Gastroesophageal sphincter (tissue), 4 donors: ENCODE measurements around the gene LORICRIN. TPM values are rescaled to one million over a fixed set of nuclear protein-coding genes. Genes with fewer than 3 reads are reported as not detected.

Source experiments
- ATAC-seq: fragments of 150-250 bp; one replicate; pipeline ENCODE4 v1.9.1; 2016; ENCODE audit warnings: mild to moderate bottlenecking, moderate library complexity
- H3K27ac ChIP-seq, 4 donors: fragments of 200-600 bp; sonication (generic) in 3 of 4; 1 replicate in 3 of 4; 2 replicates in 1 of 4; pipeline ENCODE4 v1.5.1; 2016 to 2019
- H3K27me3 ChIP-seq: fragments of 200-600 bp; sonication (generic); one replicate; pipeline ENCODE4 v1.5.1; 2019
- H3K36me3 ChIP-seq, 2 donors: fragments of 200-600 bp; sonication (generic); one replicate each; pipeline ENCODE4 v1.5.1; 2019; ENCODE audit warnings: control low read depth in 1 of 2
- H3K4me1 ChIP-seq, 3 donors: fragments of 200-600 bp; sonication (generic); 1 replicate in 2 of 3; 2 replicates in 1 of 3; pipeline ENCODE4 v1.5.1; 2016 to 2019; ENCODE audit warnings: control low read depth in 2 of 3
- H3K4me3 ChIP-seq, 2 donors: fragments of 200-600 bp; sonication (generic); one replicate each; pipeline ENCODE4 v1.5.1; 2019; ENCODE audit warnings: mild to moderate bottlenecking in 1 of 2, moderate library complexity in 1 of 2
- H3K9me3 ChIP-seq, 3 donors: fragments of 200-600 bp; sonication (generic); one replicate each; pipeline ENCODE4 v1.5.1; 2017 to 2019; ENCODE audit warnings: control low read depth in 2 of 3
- EP300 ChIP-seq: sonication (generic); formaldehyde crosslinking; IDR thresholded peaks from one replicate; pipeline ENCODE4 v1.6.1; 2017; ENCODE audit warnings: antibody characterized with exemption, mild to moderate bottlenecking
- POLR2A ChIP-seq, 2 donors: fragments of 450-650 bp; IDR thresholded peaks; one replicate each; pipeline ENCODE4 v1.6.1; 2017; ENCODE audit warnings: antibody characterized with exemption in 2 of 2, mild to moderate bottlenecking in 2 of 2, moderate library complexity in 1 of 2
- POLR2AphosphoS5 ChIP-seq: sonication (generic); formaldehyde crosslinking; IDR thresholded peaks from one replicate; pipeline ENCODE4 v1.6.1; 2017; ENCODE audit warnings: antibody characterized with exemption
- WGBS, 2 donors: methylation state at CpG; one replicate each; pipeline ENCODE4 v1.1.5; 2018; ENCODE audit warnings: low coverage in 1 of 2; 5-methylcytosine and 5-hydroxymethylcytosine counted together
- total RNA-seq, 4 donors: library from RNA; depleted of rRNA; stranded (reverse); fragments of >200 nt; gene quantifications; one replicate each; pipeline ENCODE4 v1.1.0, GENCODE V29; 2016
- TF ChIP-seq, protein P1 (sequence below), 4 experiments: fragments of 200-600 bp in 2 of 4; fragments of 450-650 bp in 2 of 4; sonication (generic) in 1 of 4; IDR thresholded peaks; one replicate each; pipeline ENCODE4 v1.5.1; 2017 to 2019; ENCODE audit warnings: antibody characterized with exemption in 4 of 4, mild to moderate bottlenecking in 2 of 4, moderate library complexity in 2 of 4

LORICRIN gene
- total RNA-seq, 4 donors from 2014 or later, result not detected

DNA sequence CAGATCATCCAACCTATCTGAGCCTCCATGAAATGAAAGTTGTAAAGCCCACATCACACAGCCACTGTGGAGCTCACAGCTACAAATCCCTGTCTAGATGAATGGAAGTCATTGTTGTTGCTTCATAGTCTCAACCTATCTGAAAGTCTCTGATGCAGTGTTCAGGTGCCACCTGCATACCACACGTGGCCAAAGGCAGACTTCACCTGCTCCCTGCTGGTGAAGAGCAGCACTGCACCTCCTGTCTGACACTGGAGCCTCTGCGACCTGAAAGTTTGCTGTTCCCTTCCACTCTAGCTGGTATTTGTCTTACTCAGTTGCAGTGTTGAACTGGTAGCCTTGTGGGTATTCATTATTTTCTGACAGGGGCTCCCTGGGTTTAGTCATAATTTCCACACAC lies 18.4 kb downstream of the LORICRIN start:
- H3K9me3 ChIP-seq, result no peaks in the 10 kb centered on the region
- TF ChIP-seq EP300 (no peak), POLR2AphosphoS5 (no peak), POLR2A (IDR thresholded peaks at IDR 0.05) (no peak)
- TF ChIP-seq, protein P1, sequence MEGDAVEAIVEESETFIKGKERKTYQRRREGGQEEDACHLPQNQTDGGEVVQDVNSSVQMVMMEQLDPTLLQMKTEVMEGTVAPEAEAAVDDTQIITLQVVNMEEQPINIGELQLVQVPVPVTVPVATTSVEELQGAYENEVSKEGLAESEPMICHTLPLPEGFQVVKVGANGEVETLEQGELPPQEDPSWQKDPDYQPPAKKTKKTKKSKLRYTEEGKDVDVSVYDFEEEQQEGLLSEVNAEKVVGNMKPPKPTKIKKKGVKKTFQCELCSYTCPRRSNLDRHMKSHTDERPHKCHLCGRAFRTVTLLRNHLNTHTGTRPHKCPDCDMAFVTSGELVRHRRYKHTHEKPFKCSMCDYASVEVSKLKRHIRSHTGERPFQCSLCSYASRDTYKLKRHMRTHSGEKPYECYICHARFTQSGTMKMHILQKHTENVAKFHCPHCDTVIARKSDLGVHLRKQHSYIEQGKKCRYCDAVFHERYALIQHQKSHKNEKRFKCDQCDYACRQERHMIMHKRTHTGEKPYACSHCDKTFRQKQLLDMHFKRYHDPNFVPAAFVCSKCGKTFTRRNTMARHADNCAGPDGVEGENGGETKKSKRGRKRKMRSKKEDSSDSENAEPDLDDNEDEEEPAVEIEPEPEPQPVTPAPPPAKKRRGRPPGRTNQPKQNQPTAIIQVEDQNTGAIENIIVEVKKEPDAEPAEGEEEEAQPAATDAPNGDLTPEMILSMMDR (IDR thresholded peaks at IDR 0.05), result peak in 1 of 4 experiments; percentile 34
- H3K4me3 ChIP-seq, result no peak overlapping the region
- ATAC-seq, result no peak
- H3K27me3 ChIP-seq, result peaks cover 16% of the 10 kb centered on the region
- 20% methylated on average over 1 of the region's 2 CpGs; no CpG with 5 or more reads in 1 of the 2 donors for WGBS, 2 donors
- H3K27ac ChIP-seq, result no peak overlapping the region
- H3K4me1 ChIP-seq, result no peaks in the 10 kb centered on the region
- no peaks in the 10 kb centered on the region for H3K36me3 ChIP-seq

DNA sequence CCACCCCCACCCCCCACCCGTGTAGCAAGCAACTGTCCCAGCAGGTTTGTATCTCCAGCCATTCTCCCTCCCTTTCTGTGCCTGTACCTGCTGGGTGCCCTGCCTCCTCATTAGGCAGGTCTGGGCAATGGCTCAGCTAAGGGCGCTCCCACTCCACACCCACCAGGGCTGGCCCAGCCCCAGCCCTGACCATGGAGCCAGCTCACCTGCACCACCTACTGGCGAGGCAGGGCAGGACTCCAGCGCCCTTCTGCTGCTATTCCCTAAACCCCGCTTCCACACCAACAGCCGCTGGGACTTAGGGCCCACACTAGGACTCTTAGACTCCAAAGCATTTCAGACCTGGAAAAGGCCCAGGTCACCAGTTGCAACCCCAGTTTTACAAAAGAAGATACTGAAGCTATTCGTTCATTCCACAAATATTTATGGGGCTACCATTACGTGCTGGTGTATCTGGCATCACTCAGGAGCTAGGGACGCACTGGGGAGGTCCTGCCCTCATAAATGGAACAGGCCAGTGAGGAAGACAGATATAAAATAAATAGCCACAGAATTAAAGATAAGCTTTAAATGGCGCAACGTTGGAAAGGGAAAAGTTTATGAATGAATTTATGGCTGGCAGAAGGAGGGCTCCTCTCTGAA lies 29.3 kb downstream of the LORICRIN start:
- no peak overlapping the region for H3K27ac ChIP-seq

GRCh38 chr1:153291514-153291913 lies 32.0 kb downstream of the LORICRIN start:
- no peak overlapping the region for H3K4me3 ChIP-seq
- no peak overlapping the region for H3K27ac ChIP-seq
- TF ChIP-seq, protein P1 (IDR thresholded peaks at IDR 0.05), result no peak
- no peak for TF ChIP-seq POLR2A (IDR thresholded peaks at IDR 0.05)
- no peak for TF ChIP-seq POLR2AphosphoS5
- TF ChIP-seq EP300, result no peak
- no peaks in the 10 kb centered on the region for H3K4me1 ChIP-seq
- ATAC-seq, result no peak
- WGBS, 2 donors, result 72 to 80% methylated on average over 2 to 3 of the region's 5 CpGs
- H3K9me3 ChIP-seq, result no peaks in the 10 kb centered on the region
- H3K27me3 ChIP-seq, result peaks cover 32% of the 10 kb centered on the region
- no peaks in the 10 kb centered on the region for H3K36me3 ChIP-seq

More for the DNA sequence above, 29.3 kb downstream of the LORICRIN start:
- no peaks in the 10 kb centered on the region for H3K4me1 ChIP-seq
- no peaks in the 10 kb centered on the region for H3K36me3 ChIP-seq
- TF ChIP-seq, protein P1 (IDR thresholded peaks at IDR 0.05), result peak in 1 of 4 experiments; percentile 25
- TF ChIP-seq POLR2AphosphoS5 (no peak), POLR2A (IDR thresholded peaks at IDR 0.05) (no peak), EP300 (no peak)
- H3K27me3 ChIP-seq, result peaks cover 26% of the 10 kb centered on the region
- no peak overlapping the region for H3K4me3 ChIP-seq
- no peaks in the 10 kb centered on the region for H3K9me3 ChIP-seq
- ATAC-seq, result no peak
- WGBS, 2 donors, result 50 to 86% methylated on average over 2 to 6 of the region's 11 CpGs

DNA sequence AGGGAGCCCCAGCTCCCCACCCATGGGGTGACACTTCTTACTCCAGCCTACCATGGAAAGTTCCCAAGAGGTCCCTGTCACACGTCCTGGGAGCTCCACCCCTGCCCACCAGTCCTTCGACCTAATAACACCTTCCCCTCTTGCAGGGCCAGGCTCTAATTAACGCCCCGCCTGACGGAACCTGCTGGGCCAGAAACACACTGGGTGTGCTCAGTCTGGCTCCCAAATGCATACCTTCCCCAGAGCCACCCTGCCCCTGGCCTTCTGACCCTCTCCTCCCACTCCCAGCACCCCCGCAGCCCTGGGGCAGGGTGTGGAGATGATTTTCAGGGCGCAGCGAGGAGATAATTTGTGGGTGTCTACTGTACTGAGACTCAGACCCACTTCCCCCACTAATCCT lies 32.7 kb downstream of the LORICRIN start:
- H3K4me3 ChIP-seq, result no peak overlapping the region
- H3K4me1 ChIP-seq, result no peaks in the 10 kb centered on the region
- H3K27me3 ChIP-seq, result peaks cover 33% of the 10 kb centered on the region
- no peaks in the 10 kb centered on the region for H3K9me3 ChIP-seq
- no peak for ATAC-seq
- 37% methylated on average over 5 of the region's 8 CpGs; no CpG with 5 or more reads in 1 of the 2 donors for WGBS, 2 donors
- no peaks in the 10 kb centered on the region for H3K36me3 ChIP-seq
- no peak overlapping the region for H3K27ac ChIP-seq
- TF ChIP-seq, protein P1 (IDR thresholded peaks at IDR 0.05), result no peak
- no peak for TF ChIP-seq POLR2A (IDR thresholded peaks at IDR 0.05)
- no peak for TF ChIP-seq EP300
- no peak for TF ChIP-seq POLR2AphosphoS5
